Measurements from ENCODE around the gene IGSF10.
"Not testable (repeated sequence)": the region's sequence is repeated elsewhere in the genome, so short reads cannot be mapped to it uniquely, and the experiment has no call there.

Gene IGSF10, protein sequence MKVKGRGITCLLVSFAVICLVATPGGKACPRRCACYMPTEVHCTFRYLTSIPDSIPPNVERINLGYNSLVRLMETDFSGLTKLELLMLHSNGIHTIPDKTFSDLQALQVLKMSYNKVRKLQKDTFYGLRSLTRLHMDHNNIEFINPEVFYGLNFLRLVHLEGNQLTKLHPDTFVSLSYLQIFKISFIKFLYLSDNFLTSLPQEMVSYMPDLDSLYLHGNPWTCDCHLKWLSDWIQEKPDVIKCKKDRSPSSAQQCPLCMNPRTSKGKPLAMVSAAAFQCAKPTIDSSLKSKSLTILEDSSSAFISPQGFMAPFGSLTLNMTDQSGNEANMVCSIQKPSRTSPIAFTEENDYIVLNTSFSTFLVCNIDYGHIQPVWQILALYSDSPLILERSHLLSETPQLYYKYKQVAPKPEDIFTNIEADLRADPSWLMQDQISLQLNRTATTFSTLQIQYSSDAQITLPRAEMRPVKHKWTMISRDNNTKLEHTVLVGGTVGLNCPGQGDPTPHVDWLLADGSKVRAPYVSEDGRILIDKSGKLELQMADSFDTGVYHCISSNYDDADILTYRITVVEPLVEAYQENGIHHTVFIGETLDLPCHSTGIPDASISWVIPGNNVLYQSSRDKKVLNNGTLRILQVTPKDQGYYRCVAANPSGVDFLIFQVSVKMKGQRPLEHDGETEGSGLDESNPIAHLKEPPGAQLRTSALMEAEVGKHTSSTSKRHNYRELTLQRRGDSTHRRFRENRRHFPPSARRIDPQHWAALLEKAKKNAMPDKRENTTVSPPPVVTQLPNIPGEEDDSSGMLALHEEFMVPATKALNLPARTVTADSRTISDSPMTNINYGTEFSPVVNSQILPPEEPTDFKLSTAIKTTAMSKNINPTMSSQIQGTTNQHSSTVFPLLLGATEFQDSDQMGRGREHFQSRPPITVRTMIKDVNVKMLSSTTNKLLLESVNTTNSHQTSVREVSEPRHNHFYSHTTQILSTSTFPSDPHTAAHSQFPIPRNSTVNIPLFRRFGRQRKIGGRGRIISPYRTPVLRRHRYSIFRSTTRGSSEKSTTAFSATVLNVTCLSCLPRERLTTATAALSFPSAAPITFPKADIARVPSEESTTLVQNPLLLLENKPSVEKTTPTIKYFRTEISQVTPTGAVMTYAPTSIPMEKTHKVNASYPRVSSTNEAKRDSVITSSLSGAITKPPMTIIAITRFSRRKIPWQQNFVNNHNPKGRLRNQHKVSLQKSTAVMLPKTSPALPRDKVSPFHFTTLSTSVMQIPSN (N-terminal part only)

DNA sequence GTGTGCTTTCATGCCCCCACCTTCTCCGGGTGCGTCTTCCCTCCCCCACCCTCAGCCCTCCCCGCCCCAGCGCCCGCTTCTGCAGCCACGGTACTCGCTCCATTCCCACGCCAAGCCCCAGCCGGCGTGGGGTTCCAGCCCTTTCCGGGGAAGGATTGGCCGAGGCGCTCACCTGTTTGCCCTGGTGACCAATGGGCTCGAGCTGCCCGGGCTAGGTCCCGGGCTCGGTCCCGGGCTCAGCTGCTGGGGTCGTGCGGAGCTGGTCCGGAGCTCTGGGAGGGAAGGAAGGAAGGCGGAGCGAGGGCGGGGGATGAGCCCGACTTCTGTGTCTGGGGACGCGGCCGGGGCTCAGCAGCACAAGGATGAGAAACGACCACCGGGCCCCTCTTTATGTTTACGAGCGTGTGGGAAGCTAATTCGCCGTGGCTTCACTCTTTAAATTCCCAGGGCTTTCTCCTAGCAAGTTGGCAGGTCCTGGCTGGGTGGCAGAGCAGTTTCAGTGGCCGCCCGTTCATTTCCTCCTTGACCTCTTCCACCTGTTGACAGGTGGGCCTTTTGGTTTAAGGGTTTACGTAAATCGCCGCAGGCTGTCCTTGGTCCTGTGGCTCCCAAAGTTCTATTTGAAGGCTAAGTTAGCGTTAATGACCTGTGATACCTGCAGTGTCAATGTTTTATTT, at the start of gene IGSF10:
Gene IGSF10 (minus strand): TSS at position 288 of the 677 bp plus-strand sequence. CDS start 2,352 bp downstream, outside the sequence.
- Mint-ChIP-seq H3K27me3 (ENCODE audit: low read depth, poor library complexity) (peaks cover 36% of the 10 kb centered on the region), H3K4me1 (peaks cover 27% of the 10 kb centered on the region)

DNA sequence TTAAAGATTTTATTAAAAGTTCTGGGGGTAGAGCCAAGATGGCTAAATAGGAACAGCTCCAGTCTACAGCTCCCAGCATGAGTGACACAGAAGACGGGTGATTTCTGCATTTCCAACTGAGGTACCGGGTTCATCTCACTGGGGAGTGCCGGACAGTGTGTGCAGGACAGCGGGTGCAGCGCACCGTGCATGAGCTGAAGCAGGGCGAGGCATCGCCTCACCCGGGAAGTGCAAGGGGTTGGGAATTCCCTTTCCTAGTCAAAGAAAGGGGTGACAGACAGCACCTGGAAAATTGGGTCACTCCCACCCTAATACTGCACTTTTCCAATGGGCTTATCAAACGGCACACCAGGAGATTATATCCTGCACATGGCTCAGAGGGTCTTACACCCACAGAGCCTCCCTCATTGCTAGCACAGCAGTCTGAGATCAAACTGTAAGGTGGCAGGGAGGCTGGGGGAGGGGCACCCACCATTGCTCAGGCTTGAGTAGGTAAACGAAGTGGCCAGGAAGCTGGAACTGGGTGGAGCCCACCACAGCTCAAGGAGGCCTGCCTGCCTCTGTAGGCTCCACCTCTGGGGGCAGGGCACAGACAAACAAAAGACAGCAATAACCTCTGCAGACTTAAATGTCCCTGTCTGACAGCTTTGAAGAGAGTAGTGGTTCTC, 48.7 kb upstream of the IGSF10 start:
- not testable (repeated sequence) for H3K27ac Mint-ChIP-seq; H3K4me3 Mint-ChIP-seq; H3K4me1 Mint-ChIP-seq; DNase-seq; H3K36me3 Mint-ChIP-seq (ENCODE audit: low read depth); H3K27me3 Mint-ChIP-seq (ENCODE audit: low read depth, poor library complexity)
- H3K9me3 Mint-ChIP-seq, result peaks cover 52% of the 10 kb centered on the region

More for the DNA sequence above, at the start of gene IGSF10:
- peak; percentile 70 for DNase-seq
- H3K9me3 Mint-ChIP-seq, result no peaks in the 10 kb centered on the region
- H3K4me3 Mint-ChIP-seq, result peak within 1 kb of the TSS; percentile 78
- TF ChIP-seq, protein P1, sequence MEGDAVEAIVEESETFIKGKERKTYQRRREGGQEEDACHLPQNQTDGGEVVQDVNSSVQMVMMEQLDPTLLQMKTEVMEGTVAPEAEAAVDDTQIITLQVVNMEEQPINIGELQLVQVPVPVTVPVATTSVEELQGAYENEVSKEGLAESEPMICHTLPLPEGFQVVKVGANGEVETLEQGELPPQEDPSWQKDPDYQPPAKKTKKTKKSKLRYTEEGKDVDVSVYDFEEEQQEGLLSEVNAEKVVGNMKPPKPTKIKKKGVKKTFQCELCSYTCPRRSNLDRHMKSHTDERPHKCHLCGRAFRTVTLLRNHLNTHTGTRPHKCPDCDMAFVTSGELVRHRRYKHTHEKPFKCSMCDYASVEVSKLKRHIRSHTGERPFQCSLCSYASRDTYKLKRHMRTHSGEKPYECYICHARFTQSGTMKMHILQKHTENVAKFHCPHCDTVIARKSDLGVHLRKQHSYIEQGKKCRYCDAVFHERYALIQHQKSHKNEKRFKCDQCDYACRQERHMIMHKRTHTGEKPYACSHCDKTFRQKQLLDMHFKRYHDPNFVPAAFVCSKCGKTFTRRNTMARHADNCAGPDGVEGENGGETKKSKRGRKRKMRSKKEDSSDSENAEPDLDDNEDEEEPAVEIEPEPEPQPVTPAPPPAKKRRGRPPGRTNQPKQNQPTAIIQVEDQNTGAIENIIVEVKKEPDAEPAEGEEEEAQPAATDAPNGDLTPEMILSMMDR (IDR thresholded peaks at IDR 0.05), result no peak
- no peak within 1 kb of the TSS for H3K27ac Mint-ChIP-seq
- no peaks in the 10 kb centered on the region for H3K36me3 Mint-ChIP-seq (ENCODE audit: low read depth)

DNA sequence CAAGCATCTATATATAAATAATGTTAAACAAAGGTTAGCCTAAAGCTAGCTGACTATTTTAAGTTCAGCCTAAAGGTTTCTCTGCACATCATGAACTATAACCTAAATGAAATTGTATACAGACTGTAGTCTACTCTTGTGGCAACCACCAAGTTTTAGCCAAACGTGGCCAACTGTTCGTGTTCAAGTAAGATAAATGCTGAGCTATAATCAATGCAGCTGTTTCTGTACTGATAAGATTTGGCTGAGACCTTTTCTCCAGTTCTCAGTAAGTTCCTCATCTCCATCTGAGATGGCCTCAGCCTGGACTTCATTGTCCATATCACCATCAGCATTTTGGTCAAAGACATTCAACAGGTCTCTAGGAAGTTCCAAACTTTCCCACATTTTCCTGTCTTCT, 43.7 kb upstream of the IGSF10 start:
- H3K9me3 Mint-ChIP-seq, result peaks cover 13% of the 10 kb centered on the region

DNA sequence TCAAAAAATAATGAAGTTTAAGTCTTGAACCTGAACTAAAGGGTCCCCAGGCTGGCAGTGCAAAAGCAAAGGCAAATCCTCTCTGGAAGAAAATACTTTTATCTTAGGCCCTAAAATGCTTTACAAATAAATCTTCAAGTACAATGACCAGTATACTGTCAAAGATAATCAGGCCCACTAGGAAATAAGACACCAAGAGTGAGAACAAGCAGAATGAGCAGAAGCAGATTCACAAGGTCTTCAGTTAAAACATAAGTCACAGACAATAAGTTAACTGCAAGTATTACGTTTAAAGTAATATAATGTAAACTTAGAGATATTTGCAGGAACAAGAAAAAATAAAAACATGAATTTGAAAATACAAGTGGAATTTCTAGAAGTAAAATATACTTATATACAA, 42.2 kb upstream of the IGSF10 start:
- H3K27ac Mint-ChIP-seq, result no peak overlapping the region
- DNase-seq, result no peak
- H3K9me3 Mint-ChIP-seq, result peaks cover 4% of the 10 kb centered on the region
- no peaks in the 10 kb centered on the region for H3K36me3 Mint-ChIP-seq (ENCODE audit: low read depth)
- H3K4me3 Mint-ChIP-seq, result no peak overlapping the region
- no peaks in the 10 kb centered on the region for H3K4me1 Mint-ChIP-seq
- TF ChIP-seq, protein P1 (IDR thresholded peaks at IDR 0.05), result no peak
- H3K27me3 Mint-ChIP-seq (ENCODE audit: low read depth, poor library complexity), result no peaks in the 10 kb centered on the region

More for the DNA sequence above, 43.7 kb upstream of the IGSF10 start:
- no peak overlapping the region for H3K27ac Mint-ChIP-seq
- TF ChIP-seq, protein P1 (IDR thresholded peaks at IDR 0.05), result no peak
- H3K4me3 Mint-ChIP-seq, result no peak overlapping the region
- no peaks in the 10 kb centered on the region for H3K36me3 Mint-ChIP-seq (ENCODE audit: low read depth)
- DNase-seq, result no peak
- H3K4me1 Mint-ChIP-seq, result no peaks in the 10 kb centered on the region
- peaks cover 2% of the 10 kb centered on the region for H3K27me3 Mint-ChIP-seq (ENCODE audit: low read depth, poor library complexity)

DNA sequence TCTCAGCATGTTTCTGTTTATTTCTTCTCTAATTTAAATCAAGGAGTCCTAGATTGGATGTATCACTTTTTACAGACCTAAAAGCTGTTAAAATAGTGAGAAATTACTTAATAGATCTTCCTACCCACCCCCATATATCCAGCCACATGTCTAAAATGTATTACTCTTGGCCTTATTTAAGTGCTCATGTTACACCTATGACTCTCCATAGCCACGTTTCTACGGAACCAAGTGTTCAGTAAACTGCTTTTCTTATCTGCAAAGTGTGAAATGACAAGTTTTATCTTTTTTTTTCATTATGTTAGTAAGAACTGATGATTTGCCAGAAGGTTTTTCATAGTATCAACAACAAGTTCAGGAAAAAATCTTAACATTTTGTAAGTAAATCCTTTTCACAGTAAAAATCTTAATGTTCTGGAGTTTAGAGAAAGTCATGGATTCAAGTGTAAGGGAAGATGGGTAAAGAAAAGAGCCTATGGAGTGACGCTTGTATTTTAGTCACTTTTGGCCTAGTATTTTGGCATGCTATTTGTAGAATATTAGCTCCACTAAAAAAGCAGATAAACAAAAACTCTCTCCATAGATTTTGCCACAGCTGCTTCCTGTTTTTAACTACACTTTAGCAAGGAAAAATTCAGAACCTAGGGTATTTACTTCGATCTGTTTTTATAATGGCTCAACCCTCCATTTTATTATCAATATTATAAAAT, 41.2 kb upstream of the IGSF10 start:
- Mint-ChIP-seq H3K4me1 (no peaks in the 10 kb centered on the region), H3K27ac (no peak overlapping the region), H3K9me3 (no peaks in the 10 kb centered on the region), H3K36me3 (ENCODE audit: low read depth) (no peaks in the 10 kb centered on the region), H3K27me3 (ENCODE audit: low read depth, poor library complexity) (no peaks in the 10 kb centered on the region), H3K4me3 (no peak overlapping the region)
- TF ChIP-seq, protein P1 (IDR thresholded peaks at IDR 0.05), result no peak
- DNase-seq, result no peak
